ENCODE data around the gene UBE2J2.
"Not testable (repeated sequence)": the region's sequence is repeated elsewhere in the genome, so short reads cannot be mapped to it uniquely, and the experiment has no call there.

UBE2J2 gene

GRCh38 chr1:1259540-1259939 lies 14.1 kb downstream of the UBE2J2 start:
- no peak overlapping the region for H3K27ac ChIP-seq (ENCODE audit: low read length)

GRCh38 chr1:1259119-1259488 lies 14.6 kb downstream of the UBE2J2 start:
- Histone ChIP-seq H3K27me3 (ENCODE audit: low read depth, low read length) (no peaks in the 10 kb centered on the region), H3K27ac (ENCODE audit: low read length) (no peak overlapping the region), H3K9me3 (ENCODE audit: control insufficient read depth in 1 of 2, low read length in 2 of 2) (no peaks in the 10 kb centered on the region), H3K4me1 (ENCODE audit: control insufficient read depth in 1 of 2, insufficient read depth in 2 of 2, low read length in 2 of 2) (no peaks in the 10 kb centered on the region), H3K36me3 (ENCODE audit: control insufficient read depth in 1 of 2, insufficient read depth in 2 of 2, low read length in 2 of 2) (peaks cover 39 to 66% of the 10 kb centered on the region in 2 donors), H3K4me3 (ENCODE audit: low read depth in 1 of 2, low read length in 2 of 2) (no peak overlapping the region)

More at GRCh38 chr1:1259540-1259939, 14.1 kb downstream of the UBE2J2 start:
- no peaks in the 10 kb centered on the region for H3K4me1 ChIP-seq (ENCODE audit: control insufficient read depth in 1 of 2, insufficient read depth in 2 of 2, low read length in 2 of 2)
- H3K27me3 ChIP-seq (ENCODE audit: low read depth, low read length), result no peaks in the 10 kb centered on the region
- H3K4me3 ChIP-seq (ENCODE audit: low read depth in 1 of 2, low read length in 2 of 2), result no peak overlapping the region
- no peaks in the 10 kb centered on the region for H3K9me3 ChIP-seq (ENCODE audit: control insufficient read depth in 1 of 2, low read length in 2 of 2)
- H3K36me3 ChIP-seq (ENCODE audit: control insufficient read depth in 1 of 2, insufficient read depth in 2 of 2, low read length in 2 of 2), result peaks cover 39 to 64% of the 10 kb centered on the region in 2 donors

GRCh38 chr1:1256956-1257871 lies 16.4 kb downstream of the UBE2J2 start:
- no peak overlapping the region for H3K4me3 ChIP-seq (ENCODE audit: low read depth in 1 of 2, low read length in 2 of 2)
- no peaks in the 10 kb centered on the region for H3K9me3 ChIP-seq (ENCODE audit: control insufficient read depth in 1 of 2, low read length in 2 of 2)
- H3K27ac ChIP-seq (ENCODE audit: low read length), result no peak overlapping the region
- no peaks in the 10 kb centered on the region for H3K4me1 ChIP-seq (ENCODE audit: control insufficient read depth in 1 of 2, insufficient read depth in 2 of 2, low read length in 2 of 2)
- no peaks in the 10 kb centered on the region for H3K27me3 ChIP-seq (ENCODE audit: low read depth, low read length)
- H3K36me3 ChIP-seq (ENCODE audit: control insufficient read depth in 1 of 2, insufficient read depth in 2 of 2, low read length in 2 of 2), result peaks cover 32 to 68% of the 10 kb centered on the region in 2 donors

- no peak overlapping the region for H3K4me3 ChIP-seq (ENCODE audit: low read depth in 1 of 2, low read length in 2 of 2)
- no peaks in the 10 kb centered on the region for H3K9me3 ChIP-seq (ENCODE audit: control insufficient read depth in 1 of 2, low read length in 2 of 2)
- H3K27me3 ChIP-seq (ENCODE audit: low read depth, low read length), result no peaks in the 10 kb centered on the region
- peaks cover 29 to 61% of the 10 kb centered on the region in 2 donors for H3K36me3 ChIP-seq (ENCODE audit: control insufficient read depth in 1 of 2, insufficient read depth in 2 of 2, low read length in 2 of 2)
- H3K27ac ChIP-seq (ENCODE audit: low read length), result no peak overlapping the region
- no peaks in the 10 kb centered on the region for H3K4me1 ChIP-seq (ENCODE audit: control insufficient read depth in 1 of 2, insufficient read depth in 2 of 2, low read length in 2 of 2)
Observed at GRCh38 chr1:1255611-1256010, 18.0 kb downstream of the UBE2J2 start.

GRCh38 chr1:1255078-1255477 lies 18.6 kb downstream of the UBE2J2 start:
- no peaks in the 10 kb centered on the region for H3K4me1 ChIP-seq (ENCODE audit: control insufficient read depth in 1 of 2, insufficient read depth in 2 of 2, low read length in 2 of 2)
- H3K36me3 ChIP-seq (ENCODE audit: control insufficient read depth in 1 of 2, insufficient read depth in 2 of 2, low read length in 2 of 2), result peaks cover 29 to 56% of the 10 kb centered on the region in 2 donors
- H3K27ac ChIP-seq (ENCODE audit: low read length), result no peak overlapping the region
- no peaks in the 10 kb centered on the region for H3K9me3 ChIP-seq (ENCODE audit: control insufficient read depth in 1 of 2, low read length in 2 of 2)
- H3K4me3 ChIP-seq (ENCODE audit: low read depth in 1 of 2, low read length in 2 of 2), result no peak overlapping the region
- no peaks in the 10 kb centered on the region for H3K27me3 ChIP-seq (ENCODE audit: low read depth, low read length)

- Histone ChIP-seq H3K4me3 (ENCODE audit: low read depth in 1 of 2, low read length in 2 of 2) (no peak overlapping the region), H3K4me1 (ENCODE audit: control insufficient read depth in 1 of 2, insufficient read depth in 2 of 2, low read length in 2 of 2) (no peaks in the 10 kb centered on the region), H3K36me3 (ENCODE audit: control insufficient read depth in 1 of 2, insufficient read depth in 2 of 2, low read length in 2 of 2) (peaks cover 29 to 55% of the 10 kb centered on the region in 2 donors), H3K27ac (ENCODE audit: low read length) (no peak overlapping the region), H3K9me3 (ENCODE audit: control insufficient read depth in 1 of 2, low read length in 2 of 2) (no peaks in the 10 kb centered on the region), H3K27me3 (ENCODE audit: low read depth, low read length) (no peaks in the 10 kb centered on the region)
Observed at GRCh38 chr1:1254667-1254998, 19.0 kb downstream of the UBE2J2 start.

GRCh38 chr1:1253972-1254666 lies 19.5 kb downstream of the UBE2J2 start:
- Histone ChIP-seq H3K27me3 (ENCODE audit: low read depth, low read length) (no peaks in the 10 kb centered on the region), H3K4me1 (ENCODE audit: control insufficient read depth in 1 of 2, insufficient read depth in 2 of 2, low read length in 2 of 2) (no peaks in the 10 kb centered on the region), H3K36me3 (ENCODE audit: control insufficient read depth in 1 of 2, insufficient read depth in 2 of 2, low read length in 2 of 2) (peaks cover 27 to 52% of the 10 kb centered on the region in 2 donors), H3K9me3 (ENCODE audit: control insufficient read depth in 1 of 2, low read length in 2 of 2) (no peaks in the 10 kb centered on the region), H3K27ac (ENCODE audit: low read length) (no peak overlapping the region), H3K4me3 (ENCODE audit: low read depth in 1 of 2, low read length in 2 of 2) (no peak overlapping the region)

GRCh38 chr1:1253314-1253713 lies 20.3 kb downstream of the UBE2J2 start:
- Histone ChIP-seq H3K4me3 (ENCODE audit: low read depth in 1 of 2, low read length in 2 of 2) (no peak overlapping the region), H3K27me3 (ENCODE audit: low read depth, low read length) (no peaks in the 10 kb centered on the region), H3K9me3 (ENCODE audit: control insufficient read depth in 1 of 2, low read length in 2 of 2) (no peaks in the 10 kb centered on the region), H3K4me1 (ENCODE audit: control insufficient read depth in 1 of 2, insufficient read depth in 2 of 2, low read length in 2 of 2) (no peaks in the 10 kb centered on the region), H3K36me3 (ENCODE audit: control insufficient read depth in 1 of 2, insufficient read depth in 2 of 2, low read length in 2 of 2) (peaks cover 22 to 47% of the 10 kb centered on the region in 2 donors), H3K27ac (ENCODE audit: low read length) (no peak overlapping the region)

GRCh38 chr1:1250786-1251284 lies 22.8 kb downstream of the UBE2J2 start:
- Histone ChIP-seq H3K4me1 (ENCODE audit: control insufficient read depth in 1 of 2, insufficient read depth in 2 of 2, low read length in 2 of 2) (peaks cover 0 to 6% of the 10 kb centered on the region in 2 donors), H3K4me3 (ENCODE audit: low read depth in 1 of 2, low read length in 2 of 2) (no peak overlapping the region), H3K36me3 (ENCODE audit: control insufficient read depth in 1 of 2, insufficient read depth in 2 of 2, low read length in 2 of 2) (peaks cover 17 to 40% of the 10 kb centered on the region in 2 donors), H3K27me3 (ENCODE audit: low read depth, low read length) (peaks cover 5% of the 10 kb centered on the region), H3K27ac (ENCODE audit: low read length) (no peak overlapping the region), H3K9me3 (ENCODE audit: control insufficient read depth in 1 of 2, low read length in 2 of 2) (no peaks in the 10 kb centered on the region)

GRCh38 chr1:1248009-1248913 lies 25.4 kb downstream of the UBE2J2 start:
- H3K4me3 ChIP-seq (ENCODE audit: low read depth in 1 of 2, low read length in 2 of 2); H3K27me3 ChIP-seq (ENCODE audit: low read depth, low read length); H3K4me1 ChIP-seq (ENCODE audit: control insufficient read depth in 1 of 2, insufficient read depth in 2 of 2, low read length in 2 of 2); H3K27ac ChIP-seq (ENCODE audit: low read length); H3K9me3 ChIP-seq (ENCODE audit: control insufficient read depth in 1 of 2, low read length in 2 of 2): not testable (repeated sequence)
- peaks cover under 1 to 14% of the 10 kb centered on the region in 2 donors for H3K36me3 ChIP-seq (ENCODE audit: control insufficient read depth in 1 of 2, insufficient read depth in 2 of 2, low read length in 2 of 2)
